WTC11 (cell line): ENCODE results near the gene BRD1. TPM values are rescaled to one million over a fixed set of nuclear protein-coding genes. Genes with fewer than 3 reads are reported as not detected.

Experiments
- ATAC-seq: fragments of 200-7000 bp; cut with Tn5 transposase; 2 replicates; pipeline ENCODE4 v1.10.0; 2021; ENCODE audit warnings: mild to moderate bottlenecking, moderate library complexity
- CTCF ChIA-PET: fragments of 300-600 bp; sonication (Branson Sonifier 250); formaldehyde crosslinking; loops from one replicate; lab custom pipeline; 2021; ENCODE audit warnings: antibody characterized with exemption; lab: Charles Lee
- POLR2A ChIA-PET: fragments of 350-600 bp; sonication (Branson Sonifier 250); formaldehyde crosslinking; loops from one replicate; lab custom pipeline; 2021; ENCODE audit warnings: antibody characterized with exemption; lab: Charles Lee
- DNase-seq: peaks from one replicate; pipeline ENCODE4 v3.0.0; 2021; ENCODE audit warnings: low spot score
- H3K27ac Mint-ChIP-seq: 2 replicates; pipeline ENCODE4 v1.8.0; 2021; ENCODE audit warnings: mixed read lengths
- H3K27me3 Mint-ChIP-seq: 2 replicates; pipeline ENCODE4 v1.8.0; 2021; ENCODE audit warnings: low read depth, mild to moderate bottlenecking, moderate library complexity, mixed read lengths
- H3K36me3 Mint-ChIP-seq: 2 replicates; pipeline ENCODE4 v1.8.0; 2021; ENCODE audit warnings: mixed read lengths
- H3K4me1 Mint-ChIP-seq: 2 replicates; pipeline ENCODE4 v1.8.0; 2022; ENCODE audit warnings: mixed read lengths
- H3K4me3 Mint-ChIP-seq: 2 replicates; pipeline ENCODE4 v1.8.0; 2021; ENCODE audit warnings: mild to moderate bottlenecking, moderate library complexity, mixed read lengths
- H3K9me3 Mint-ChIP-seq: 2 replicates; pipeline ENCODE4 v1.8.0; 2021; ENCODE audit warnings: mixed read lengths
- OVOL2 ChIP-seq: fragments of 250-450 bp; sonication (Bioruptor Pico); IDR thresholded peaks from 2 replicates; pipeline ENCODE4 v1.9.0; 2021; ENCODE audit warnings: mild to moderate bottlenecking, borderline replicate concordance
- SP1 ChIP-seq: sonication (generic); formaldehyde crosslinking; conservative IDR thresholded peaks from 2 replicates; pipeline ENCODE4 v1.8.1; 2022; ENCODE audit warnings: missing genetic modification reagents
- TCF7 ChIP-seq: sonication (generic); formaldehyde crosslinking; IDR thresholded peaks from 2 replicates; pipeline ENCODE4 v1.8.0; 2022; ENCODE audit warnings: mild to moderate bottlenecking, low read depth, missing genetic modification reagents, moderate library complexity
- ZNF396 ChIP-seq: fragments of 250-450 bp; sonication (Bioruptor Pico); IDR thresholded peaks from 2 replicates; pipeline ENCODE4 v1.8.0; 2021; ENCODE audit warnings: mild to moderate bottlenecking, moderate library complexity, borderline replicate concordance
- ZNF423 ChIP-seq: fragments of 250-450 bp; sonication (Bioruptor Pico); IDR thresholded peaks from 2 replicates; pipeline ENCODE4 v2.1.2; 2022; ENCODE audit warnings: mild to moderate bottlenecking, moderate library complexity
- total RNA-seq: library from RNA; stranded (reverse); gene quantifications from 3 replicates; pipeline ENCODE4 v1.2.3, GENCODE V29; 2021
- TF ChIP-seq, protein P1 (sequence below): sonication (generic); formaldehyde crosslinking; IDR thresholded peaks from 2 replicates; pipeline ENCODE4 v1.8.1; 2022; ENCODE audit warnings: low read depth, mild to moderate bottlenecking, moderate library complexity, missing genetic modification reagents, borderline replicate concordance
- TF ChIP-seq, protein P2 (sequence below): sonication (generic); formaldehyde crosslinking; IDR thresholded peaks from 2 replicates; pipeline ENCODE4 v1.8.1; 2022; ENCODE audit warnings: mild to moderate bottlenecking, missing genetic modification reagents, moderate library complexity, borderline replicate concordance
- TF ChIP-seq, protein P3 (sequence below): sonication (generic); formaldehyde crosslinking; IDR thresholded peaks from 2 replicates; pipeline ENCODE4 v1.8.1; 2022; ENCODE audit warnings: mild to moderate bottlenecking, moderate library complexity, missing genetic modification reagents
- TF ChIP-seq, protein P4 (sequence below): sonication (generic); formaldehyde crosslinking; IDR thresholded peaks from 2 replicates; pipeline ENCODE4 v1.8.0; 2022; ENCODE audit warnings: mild to moderate bottlenecking, missing genetic modification reagents
- TF ChIP-seq, protein P5 (sequence below): sonication (generic); formaldehyde crosslinking; IDR thresholded peaks from 2 replicates; pipeline ENCODE4 v1.8.1; 2023; ENCODE audit warnings: mild to moderate bottlenecking, missing genetic modification reagents
- TF ChIP-seq, protein P6 (sequence below): sonication (generic); formaldehyde crosslinking; IDR thresholded peaks from 2 replicates; pipeline ENCODE4 v1.8.1; 2023; ENCODE audit warnings: mild to moderate bottlenecking, missing genetic modification reagents, borderline replicate concordance

Gene BRD1
- total RNA-seq, 1 experiment from 2014 or later: 36.6 TPM

DNA sequence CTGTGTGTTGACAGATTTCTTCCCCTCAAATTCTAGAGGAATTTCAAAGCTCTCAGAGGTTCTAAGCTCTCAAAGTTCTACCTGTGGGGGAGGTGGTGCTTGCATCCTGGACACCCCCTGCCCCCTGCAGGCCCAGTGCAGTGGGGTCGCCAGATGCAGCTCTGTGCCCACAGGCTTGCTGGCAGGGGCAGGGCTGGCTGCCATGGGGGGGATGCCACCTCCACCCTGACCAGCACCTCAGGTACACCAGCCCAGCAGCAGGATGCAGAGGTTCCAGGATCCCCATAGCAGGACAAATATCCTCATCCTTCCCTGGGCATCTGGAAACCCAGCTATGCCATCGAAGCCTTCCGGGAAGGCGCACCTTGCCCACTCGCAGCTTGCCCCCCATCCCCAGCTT is 91.1 kb downstream of the BRD1 start:
- Mint-ChIP-seq H3K4me1 (peaks cover 5% of the 10 kb centered on the region), H3K36me3 (peaks cover 18% of the 10 kb centered on the region), H3K27me3 (peaks cover 21% of the 10 kb centered on the region), H3K9me3 (peaks cover 54% of the 10 kb centered on the region), H3K4me3 (no peak overlapping the region), H3K27ac (no peak overlapping the region)
- POLR2A ChIA-PET: no interaction called here
- no peak for TF ChIP-seq OVOL2
- TF ChIP-seq, protein P1, sequence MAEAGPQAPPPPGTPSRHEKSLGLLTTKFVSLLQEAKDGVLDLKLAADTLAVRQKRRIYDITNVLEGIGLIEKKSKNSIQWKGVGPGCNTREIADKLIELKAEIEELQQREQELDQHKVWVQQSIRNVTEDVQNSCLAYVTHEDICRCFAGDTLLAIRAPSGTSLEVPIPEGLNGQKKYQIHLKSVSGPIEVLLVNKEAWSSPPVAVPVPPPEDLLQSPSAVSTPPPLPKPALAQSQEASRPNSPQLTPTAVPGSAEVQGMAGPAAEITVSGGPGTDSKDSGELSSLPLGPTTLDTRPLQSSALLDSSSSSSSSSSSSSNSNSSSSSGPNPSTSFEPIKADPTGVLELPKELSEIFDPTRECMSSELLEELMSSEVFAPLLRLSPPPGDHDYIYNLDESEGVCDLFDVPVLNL (CRISPR knock-in tag): no peak
- no peak for TF ChIP-seq ZNF423 (CRISPR knock-in tag)
- TF ChIP-seq SP1 (CRISPR knock-in tag): no peak
- ATAC-seq (no peak), DNase-seq (no peak)
- CTCF ChIA-PET: interaction anchor here (0.9 to 1.1 kb wide), 2 partner anchors 12 to 35 kb away, joined by 3 to 5 read pairs; no protein-coding TSS in a partner anchor

DNA sequence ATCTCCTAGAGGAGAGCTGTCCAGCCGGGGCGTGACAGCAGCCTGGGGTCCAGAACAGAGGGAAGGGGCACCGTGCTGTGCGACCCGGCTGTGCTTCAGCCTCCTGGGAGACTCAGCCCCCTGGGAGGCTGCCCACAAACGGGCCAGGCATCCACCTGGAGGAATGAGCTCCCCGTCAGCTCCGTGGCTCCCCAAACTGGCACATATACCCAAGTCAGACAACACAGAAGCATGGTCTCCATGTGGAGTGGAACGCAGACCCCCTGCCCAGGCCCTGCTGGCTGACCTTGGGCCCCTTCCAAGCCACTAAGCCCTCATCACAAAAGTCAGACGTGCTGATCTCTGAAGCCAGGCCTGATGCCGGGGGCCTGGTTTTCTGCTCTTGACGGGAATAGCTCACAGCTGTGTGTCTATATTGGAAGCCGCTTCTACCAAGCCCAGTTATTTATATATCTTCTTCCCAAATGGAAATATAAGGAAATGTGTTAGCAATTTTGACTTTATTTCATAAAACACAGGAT is 91.7 kb downstream of the BRD1 start:
- no peak overlapping the region for H3K4me3 Mint-ChIP-seq
- H3K4me1 Mint-ChIP-seq: peaks cover 5% of the 10 kb centered on the region
- peaks cover 15% of the 10 kb centered on the region for H3K36me3 Mint-ChIP-seq
- TF ChIP-seq, protein P2, sequence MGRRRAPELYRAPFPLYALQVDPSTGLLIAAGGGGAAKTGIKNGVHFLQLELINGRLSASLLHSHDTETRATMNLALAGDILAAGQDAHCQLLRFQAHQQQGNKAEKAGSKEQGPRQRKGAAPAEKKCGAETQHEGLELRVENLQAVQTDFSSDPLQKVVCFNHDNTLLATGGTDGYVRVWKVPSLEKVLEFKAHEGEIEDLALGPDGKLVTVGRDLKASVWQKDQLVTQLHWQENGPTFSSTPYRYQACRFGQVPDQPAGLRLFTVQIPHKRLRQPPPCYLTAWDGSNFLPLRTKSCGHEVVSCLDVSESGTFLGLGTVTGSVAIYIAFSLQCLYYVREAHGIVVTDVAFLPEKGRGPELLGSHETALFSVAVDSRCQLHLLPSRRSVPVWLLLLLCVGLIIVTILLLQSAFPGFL (CRISPR knock-in tag): no peak
- TF ChIP-seq, protein P3, sequence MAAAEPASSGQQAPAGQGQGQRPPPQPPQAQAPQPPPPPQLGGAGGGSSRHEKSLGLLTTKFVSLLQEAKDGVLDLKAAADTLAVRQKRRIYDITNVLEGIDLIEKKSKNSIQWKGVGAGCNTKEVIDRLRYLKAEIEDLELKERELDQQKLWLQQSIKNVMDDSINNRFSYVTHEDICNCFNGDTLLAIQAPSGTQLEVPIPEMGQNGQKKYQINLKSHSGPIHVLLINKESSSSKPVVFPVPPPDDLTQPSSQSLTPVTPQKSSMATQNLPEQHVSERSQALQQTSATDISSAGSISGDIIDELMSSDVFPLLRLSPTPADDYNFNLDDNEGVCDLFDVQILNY (CRISPR knock-in tag): no peak
- TF ChIP-seq TCF7 (CRISPR knock-in tag): no peak
- TF ChIP-seq, protein P4, sequence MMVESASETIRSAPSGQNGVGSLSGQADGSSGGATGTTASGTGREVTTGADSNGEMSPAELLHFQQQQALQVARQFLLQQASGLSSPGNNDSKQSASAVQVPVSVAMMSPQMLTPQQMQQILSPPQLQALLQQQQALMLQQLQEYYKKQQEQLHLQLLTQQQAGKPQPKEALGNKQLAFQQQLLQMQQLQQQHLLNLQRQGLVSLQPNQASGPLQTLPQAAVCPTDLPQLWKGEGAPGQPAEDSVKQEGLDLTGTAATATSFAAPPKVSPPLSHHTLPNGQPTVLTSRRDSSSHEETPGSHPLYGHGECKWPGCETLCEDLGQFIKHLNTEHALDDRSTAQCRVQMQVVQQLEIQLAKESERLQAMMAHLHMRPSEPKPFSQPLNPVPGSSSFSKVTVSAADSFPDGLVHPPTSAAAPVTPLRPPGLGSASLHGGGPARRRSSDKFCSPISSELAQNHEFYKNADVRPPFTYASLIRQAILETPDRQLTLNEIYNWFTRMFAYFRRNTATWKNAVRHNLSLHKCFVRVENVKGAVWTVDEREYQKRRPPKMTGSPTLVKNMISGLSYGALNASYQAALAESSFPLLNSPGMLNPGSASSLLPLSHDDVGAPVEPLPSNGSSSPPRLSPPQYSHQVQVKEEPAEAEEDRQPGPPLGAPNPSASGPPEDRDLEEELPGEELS (CRISPR knock-in tag): no peak
- no peak for TF ChIP-seq ZNF396
- TF ChIP-seq, protein P5, sequence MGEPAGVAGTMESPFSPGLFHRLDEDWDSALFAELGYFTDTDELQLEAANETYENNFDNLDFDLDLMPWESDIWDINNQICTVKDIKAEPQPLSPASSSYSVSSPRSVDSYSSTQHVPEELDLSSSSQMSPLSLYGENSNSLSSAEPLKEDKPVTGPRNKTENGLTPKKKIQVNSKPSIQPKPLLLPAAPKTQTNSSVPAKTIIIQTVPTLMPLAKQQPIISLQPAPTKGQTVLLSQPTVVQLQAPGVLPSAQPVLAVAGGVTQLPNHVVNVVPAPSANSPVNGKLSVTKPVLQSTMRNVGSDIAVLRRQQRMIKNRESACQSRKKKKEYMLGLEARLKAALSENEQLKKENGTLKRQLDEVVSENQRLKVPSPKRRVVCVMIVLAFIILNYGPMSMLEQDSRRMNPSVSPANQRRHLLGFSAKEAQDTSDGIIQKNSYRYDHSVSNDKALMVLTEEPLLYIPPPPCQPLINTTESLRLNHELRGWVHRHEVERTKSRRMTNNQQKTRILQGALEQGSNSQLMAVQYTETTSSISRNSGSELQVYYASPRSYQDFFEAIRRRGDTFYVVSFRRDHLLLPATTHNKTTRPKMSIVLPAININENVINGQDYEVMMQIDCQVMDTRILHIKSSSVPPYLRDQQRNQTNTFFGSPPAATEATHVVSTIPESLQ: no peak
- TF ChIP-seq, protein P6, sequence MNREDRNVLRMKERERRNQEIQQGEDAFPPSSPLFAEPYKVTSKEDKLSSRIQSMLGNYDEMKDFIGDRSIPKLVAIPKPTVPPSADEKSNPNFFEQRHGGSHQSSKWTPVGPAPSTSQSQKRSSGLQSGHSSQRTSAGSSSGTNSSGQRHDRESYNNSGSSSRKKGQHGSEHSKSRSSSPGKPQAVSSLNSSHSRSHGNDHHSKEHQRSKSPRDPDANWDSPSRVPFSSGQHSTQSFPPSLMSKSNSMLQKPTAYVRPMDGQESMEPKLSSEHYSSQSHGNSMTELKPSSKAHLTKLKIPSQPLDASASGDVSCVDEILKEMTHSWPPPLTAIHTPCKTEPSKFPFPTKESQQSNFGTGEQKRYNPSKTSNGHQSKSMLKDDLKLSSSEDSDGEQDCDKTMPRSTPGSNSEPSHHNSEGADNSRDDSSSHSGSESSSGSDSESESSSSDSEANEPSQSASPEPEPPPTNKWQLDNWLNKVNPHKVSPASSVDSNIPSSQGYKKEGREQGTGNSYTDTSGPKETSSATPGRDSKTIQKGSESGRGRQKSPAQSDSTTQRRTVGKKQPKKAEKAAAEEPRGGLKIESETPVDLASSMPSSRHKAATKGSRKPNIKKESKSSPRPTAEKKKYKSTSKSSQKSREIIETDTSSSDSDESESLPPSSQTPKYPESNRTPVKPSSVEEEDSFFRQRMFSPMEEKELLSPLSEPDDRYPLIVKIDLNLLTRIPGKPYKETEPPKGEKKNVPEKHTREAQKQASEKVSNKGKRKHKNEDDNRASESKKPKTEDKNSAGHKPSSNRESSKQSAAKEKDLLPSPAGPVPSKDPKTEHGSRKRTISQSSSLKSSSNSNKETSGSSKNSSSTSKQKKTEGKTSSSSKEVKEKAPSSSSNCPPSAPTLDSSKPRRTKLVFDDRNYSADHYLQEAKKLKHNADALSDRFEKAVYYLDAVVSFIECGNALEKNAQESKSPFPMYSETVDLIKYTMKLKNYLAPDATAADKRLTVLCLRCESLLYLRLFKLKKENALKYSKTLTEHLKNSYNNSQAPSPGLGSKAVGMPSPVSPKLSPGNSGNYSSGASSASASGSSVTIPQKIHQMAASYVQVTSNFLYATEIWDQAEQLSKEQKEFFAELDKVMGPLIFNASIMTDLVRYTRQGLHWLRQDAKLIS (CRISPR knock-in tag): no peak
- ChIA-PET CTCF (interaction anchor here (0.9 to 1.1 kb wide), 2 partner anchors 11 to 34 kb away, joined by 3 to 5 read pairs; no protein-coding TSS in a partner anchor), POLR2A (no interaction called here)
- peaks cover 19% of the 10 kb centered on the region for H3K27me3 Mint-ChIP-seq
- no peak overlapping the region for H3K27ac Mint-ChIP-seq
- peaks cover 48% of the 10 kb centered on the region for H3K9me3 Mint-ChIP-seq
- ATAC-seq: no peak
- DNase-seq: no peak
